NCI-H1417 treated with DMSO at 0.1 percent for 48 hours (cell line): ENCODE results near the gene SMIM13.

Source experiments
- DNase-seq: peaks from one replicate; lab custom pipeline; 2025; lab: John Stamatoyannopoulos, UW

The SMIM13 gene

GRCh38 chr6:11121851-11122250 lies 28.2 kb downstream of the SMIM13 start:
- DNase-seq: no peak

- no peak for DNase-seq
Measured at GRCh38 chr6:11122380-11122779, 28.7 kb downstream of the SMIM13 start.

- DNase-seq: no peak
Measured at GRCh38 chr6:11123978-11124377, 30.3 kb downstream of the SMIM13 start.

GRCh38 chr6:11126876-11127275 lies 33.2 kb downstream of the SMIM13 start:
- DNase-seq: no peak

GRCh38 chr6:11128608-11129007 lies 35.0 kb downstream of the SMIM13 start:
- no peak for DNase-seq

- DNase-seq: no peak
Measured at GRCh38 chr6:11129908-11130565, 36.4 kb downstream of the SMIM13 start.

GRCh38 chr6:11130605-11131004 lies 37.0 kb downstream of the SMIM13 start:
- DNase-seq: no peak

- no peak for DNase-seq
Measured at GRCh38 chr6:11132194-11132888, 38.7 kb downstream of the SMIM13 start.

GRCh38 chr6:11133281-11133680 lies 39.6 kb downstream of the SMIM13 start:
- no peak for DNase-seq

GRCh38 chr6:11136809-11137208 lies 43.2 kb downstream of the SMIM13 start:
- no peak for DNase-seq

GRCh38 chr6:11139051-11139960 lies 45.7 kb downstream of the SMIM13 start:
- DNase-seq: no peak

- no peak for DNase-seq
Measured at GRCh38 chr6:11140056-11140455, 46.4 kb downstream of the SMIM13 start.

- DNase-seq: no peak
Measured at GRCh38 chr6:11141295-11141694, 47.7 kb downstream of the SMIM13 start.

- DNase-seq: no peak
Measured at GRCh38 chr6:11142296-11143027, 48.8 kb downstream of the SMIM13 start.

- DNase-seq: no peak
Measured at GRCh38 chr6:11143394-11144371, 50.0 kb downstream of the SMIM13 start.

- DNase-seq: no peak
Measured at GRCh38 chr6:11144393-11144851, 50.8 kb downstream of the SMIM13 start.

GRCh38 chr6:11146117-11146826 lies 52.6 kb downstream of the SMIM13 start:
- no peak for DNase-seq

GRCh38 chr6:11149551-11149950 lies 55.9 kb downstream of the SMIM13 start:
- DNase-seq: no peak

- DNase-seq: no peak
Measured at GRCh38 chr6:11151488-11151887, 57.9 kb downstream of the SMIM13 start.

GRCh38 chr6:11152581-11152980 lies 58.9 kb downstream of the SMIM13 start:
- DNase-seq: no peak
